HG02870 (cell line): ENCODE data around the gene WDFY4.

ENCODE experiments used
- ATAC-seq: cut with Tn5 transposase; IDR thresholded peaks from one replicate; pipeline ENCODE4 v1.9.1; 2021; ENCODE audit warnings: mild to moderate bottlenecking, moderate library complexity; ENCODE audit not compliant: unreplicated experiment

WDFY4 gene

DNA sequence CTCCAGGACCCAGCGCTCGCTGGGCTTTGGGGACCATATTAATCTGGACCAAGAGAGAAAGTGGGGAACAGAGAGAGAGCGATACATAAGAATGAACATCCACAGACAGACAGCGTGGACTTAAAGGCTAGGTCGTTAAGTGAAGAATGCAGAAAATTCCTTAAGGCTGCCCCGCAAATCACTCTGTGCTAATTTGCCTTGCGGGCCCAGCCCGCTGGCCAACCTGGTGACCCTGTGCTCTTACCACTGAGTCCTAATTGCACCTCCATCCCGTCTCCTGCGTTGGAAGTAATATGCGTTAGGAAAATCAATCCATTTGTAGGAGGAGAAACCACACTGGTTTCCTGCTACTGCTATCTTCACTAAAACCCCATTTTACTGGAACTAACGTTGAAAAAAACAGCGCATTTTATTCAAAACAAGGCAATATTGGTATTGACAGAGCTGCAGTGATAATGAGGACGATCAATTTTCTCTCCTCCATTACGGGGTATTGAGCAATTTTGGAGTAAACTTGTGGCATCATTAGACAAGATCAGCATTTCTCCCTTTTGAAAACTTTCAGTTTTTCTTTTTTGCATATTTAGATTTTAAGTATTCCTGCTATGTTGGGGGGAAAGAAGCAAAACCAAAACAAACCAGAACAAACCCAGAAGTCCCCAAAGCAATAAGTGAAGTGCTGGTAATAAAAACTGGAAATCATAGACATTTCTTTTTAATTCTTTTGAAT lies 85.2 kb downstream of the WDFY4 start:
- ATAC-seq: no peak

- no peak for ATAC-seq
These were observed 86.0 kb downstream of the WDFY4 start for GRCh38 chr10:48770561-48771089.

GRCh38 chr10:48771234-48771633 lies 86.6 kb downstream of the WDFY4 start:
- no peak for ATAC-seq

DNA sequence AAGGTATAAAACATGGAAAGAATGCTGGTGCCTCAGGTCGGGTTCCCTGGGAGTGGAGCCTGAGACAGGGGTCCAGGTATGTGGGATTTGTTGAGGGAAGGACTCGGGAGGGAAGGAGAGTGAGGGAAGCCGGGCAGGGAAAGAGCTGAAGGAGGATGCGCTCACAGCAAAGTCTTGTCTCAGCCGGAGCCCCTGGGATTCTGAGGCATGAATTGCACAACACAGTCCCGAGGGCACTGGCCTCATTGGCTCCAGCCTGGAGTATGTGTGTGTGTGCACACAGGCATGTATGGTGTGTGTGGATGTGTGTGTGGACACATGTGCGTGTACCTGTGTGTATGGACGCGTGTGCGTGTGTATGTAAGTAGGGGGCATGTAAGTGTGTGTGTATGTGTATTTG lies 87.4 kb downstream of the WDFY4 start:
- ATAC-seq: no peak

DNA sequence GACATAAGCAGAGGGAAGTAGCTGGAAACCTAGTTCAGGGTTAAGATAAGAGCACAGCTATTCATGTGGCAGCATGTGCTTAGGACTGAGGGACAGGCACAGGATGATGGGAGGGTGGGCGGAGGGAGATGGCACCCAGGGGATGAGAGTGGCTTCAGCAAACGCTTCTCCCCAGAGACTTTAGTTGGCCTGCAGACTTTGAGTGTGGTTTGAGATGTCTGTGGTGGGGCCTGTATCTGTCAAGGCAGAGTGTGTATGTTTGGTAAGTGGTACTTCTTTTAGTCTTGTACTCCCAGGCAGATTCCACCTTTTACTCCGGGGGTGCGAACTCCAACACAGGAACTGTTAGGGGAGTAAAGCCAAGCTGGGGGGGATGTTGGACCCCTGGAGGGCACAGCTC lies 88.9 kb downstream of the WDFY4 start:
- no peak for ATAC-seq

GRCh38 chr10:48774416-48775205 lies 89.9 kb downstream of the WDFY4 start:
- ATAC-seq: no peak

DNA sequence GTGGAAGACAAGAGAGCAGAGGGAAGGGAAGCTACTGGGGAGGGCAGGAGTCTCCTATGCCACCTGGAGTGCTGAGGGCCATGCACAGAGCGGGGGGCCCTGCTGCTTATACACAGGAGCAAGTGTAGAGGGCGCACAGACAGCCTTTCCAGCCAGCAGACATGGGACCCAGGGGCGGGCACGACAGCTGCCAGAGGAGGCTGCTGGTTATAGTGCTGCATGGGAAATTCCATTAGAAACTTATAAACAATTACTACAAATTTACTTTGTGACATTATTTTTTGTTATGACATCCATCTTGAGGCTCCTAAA lies 90.5 kb downstream of the WDFY4 start:
- ATAC-seq: no peak

GRCh38 chr10:48776005-48776522 lies 91.4 kb downstream of the WDFY4 start:
- ATAC-seq: no peak

DNA sequence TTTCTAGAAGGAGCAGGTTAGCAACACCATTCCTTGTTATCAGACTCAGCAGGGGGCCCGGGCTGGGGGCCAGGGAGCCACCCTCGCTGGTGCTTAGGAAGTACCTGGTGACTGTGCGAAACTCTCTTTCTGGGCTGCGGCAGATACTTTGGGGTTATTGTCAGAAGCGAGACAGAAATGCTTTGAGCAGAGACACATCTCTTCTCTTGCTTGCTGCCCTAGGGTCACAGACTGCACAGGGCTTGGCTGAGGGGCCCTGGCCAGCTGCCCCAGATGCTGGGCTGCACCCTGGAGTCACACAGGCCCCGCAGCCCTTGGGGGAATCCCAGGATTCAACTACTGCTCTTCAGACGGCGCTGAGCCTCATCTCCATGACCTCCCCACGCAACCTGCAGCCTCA lies 91.9 kb downstream of the WDFY4 start:
- no peak for ATAC-seq

GRCh38 chr10:48777110-48777509 lies 92.4 kb downstream of the WDFY4 start:
- no peak for ATAC-seq

DNA sequence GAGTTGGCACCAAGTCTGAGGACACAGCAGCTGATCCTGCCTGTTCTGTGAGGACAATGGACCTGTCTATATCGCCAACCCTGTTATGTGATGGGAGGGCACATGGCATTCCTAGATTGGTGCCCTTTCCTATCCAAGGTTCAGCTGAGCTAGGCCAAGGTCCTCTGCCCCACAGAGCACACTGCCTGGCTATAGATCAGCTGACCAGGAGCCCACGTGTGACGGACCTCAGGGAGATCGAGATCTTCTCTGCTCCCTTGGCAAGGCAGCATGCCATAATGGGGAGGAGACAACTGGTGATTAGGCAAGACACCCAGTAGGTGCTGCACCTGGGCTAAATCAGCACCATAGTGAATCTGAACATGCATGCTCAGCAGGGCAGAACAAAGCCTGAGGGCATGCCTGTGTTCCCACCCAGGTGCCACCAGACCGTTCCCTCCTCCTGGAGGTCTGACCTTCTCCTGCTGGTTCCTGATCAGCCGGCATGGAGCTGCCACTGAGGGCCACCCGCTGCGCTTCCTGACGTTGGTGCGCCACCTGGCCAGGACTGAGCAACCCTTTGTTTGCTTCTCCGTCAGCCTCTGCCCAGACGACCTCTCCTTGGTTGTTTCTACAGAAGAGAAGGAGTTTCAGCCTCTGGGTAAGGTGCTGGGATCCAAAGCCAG lies 93.7 kb downstream of the WDFY4 start:
- ATAC-seq: no peak

GRCh38 chr10:48779077-48779476 lies 94.4 kb downstream of the WDFY4 start:
- ATAC-seq: no peak

- no peak for ATAC-seq
These were observed 95.0 kb downstream of the WDFY4 start for GRCh38 chr10:48779546-48780152.

GRCh38 chr10:48780341-48780740 lies 95.7 kb downstream of the WDFY4 start:
- ATAC-seq: no peak

GRCh38 chr10:48782386-48782785 lies 97.7 kb downstream of the WDFY4 start:
- no peak for ATAC-seq

DNA sequence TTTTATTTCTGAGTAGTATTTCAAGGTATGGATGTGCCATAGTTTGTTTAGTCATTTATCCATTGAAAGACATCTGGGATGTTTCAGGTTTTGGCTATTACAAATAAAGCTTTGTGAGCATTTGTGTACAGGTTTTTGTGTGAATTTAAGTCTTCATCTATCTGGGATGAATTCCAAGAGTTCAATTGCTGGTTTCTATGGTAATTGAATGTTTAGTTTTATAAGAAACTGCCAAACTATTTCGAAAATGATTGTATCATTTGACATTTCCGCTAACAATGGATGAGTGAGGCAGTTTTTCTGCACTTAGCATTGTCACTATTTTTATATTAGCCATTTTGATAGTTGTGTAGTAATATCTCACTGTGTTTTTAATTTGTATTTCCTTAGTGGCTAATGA lies 99.4 kb downstream of the WDFY4 start:
- no peak for ATAC-seq

DNA sequence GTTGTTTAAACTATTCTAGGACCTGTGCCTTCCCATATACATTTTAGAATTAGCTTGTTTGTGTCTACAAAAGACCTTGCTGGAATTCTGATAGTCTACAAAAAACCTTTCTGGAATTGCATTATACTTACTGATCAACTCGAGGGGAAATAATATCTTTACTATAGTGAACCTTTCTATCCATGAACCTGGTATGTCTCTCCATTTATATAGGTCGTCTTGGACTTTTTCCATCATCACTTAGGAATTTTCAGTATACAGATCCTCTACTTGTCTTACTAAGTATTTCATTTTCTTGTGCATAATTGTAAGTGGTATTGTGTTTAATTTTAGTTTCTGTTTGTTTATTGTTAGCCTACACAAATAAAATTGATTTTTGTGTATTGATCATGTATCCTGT lies 101.1 kb downstream of the WDFY4 start:
- ATAC-seq: no peak

DNA sequence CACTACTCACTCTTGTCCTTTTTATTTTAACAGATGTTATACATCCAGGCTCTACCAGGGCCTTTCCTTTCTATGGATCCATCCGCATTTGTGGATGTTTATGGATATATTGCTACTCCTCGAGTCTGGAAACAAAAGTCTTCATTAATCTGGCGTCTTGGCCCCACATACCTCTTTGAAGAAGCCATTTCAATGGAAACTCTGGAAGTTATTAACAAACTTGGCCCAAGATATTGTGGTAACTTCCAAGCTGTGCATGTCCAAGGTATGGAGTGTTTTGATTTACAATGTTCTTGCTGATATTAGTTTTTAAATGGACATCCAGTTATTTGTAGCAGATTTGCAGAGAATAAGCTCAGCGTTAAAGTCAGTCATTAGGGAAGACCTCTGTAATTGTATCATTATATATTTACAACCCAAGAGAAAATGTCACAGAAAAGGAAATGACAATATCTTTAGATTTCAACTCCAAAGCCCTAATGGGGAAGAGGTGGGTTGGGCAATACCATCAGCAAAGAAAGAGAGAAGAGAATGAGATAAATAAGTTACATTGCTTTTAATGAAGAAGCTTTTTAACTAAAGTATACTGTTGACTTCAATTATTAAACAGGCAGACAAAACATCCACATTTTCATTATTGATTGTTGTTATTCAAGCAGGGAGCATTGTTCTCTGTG lies 102.1 kb downstream of the WDFY4 start:
- ATAC-seq: no peak

DNA sequence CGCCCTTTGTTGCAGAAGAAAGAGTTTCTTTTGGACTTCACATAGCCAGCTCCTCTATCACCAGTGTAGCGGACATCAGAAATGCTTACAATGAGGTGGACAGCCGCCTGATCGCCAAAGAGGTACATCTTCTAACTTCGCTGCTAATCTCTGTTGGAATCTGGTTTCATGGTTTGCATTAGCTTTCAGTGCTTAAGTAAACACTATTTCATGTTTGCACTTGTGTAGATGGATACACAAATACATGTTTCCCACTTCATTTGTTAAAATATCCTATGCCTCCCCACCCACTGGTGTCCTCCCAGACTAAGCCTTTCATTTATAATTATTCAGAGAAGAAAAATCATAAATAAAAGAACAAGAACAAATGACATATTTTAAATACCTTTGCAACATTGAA lies 103.9 kb downstream of the WDFY4 start:
- ATAC-seq: no peak
